LNCAP (cell line): Measurements from ENCODE around the gene CKAP4.

Source experiments
- TF ChIP-seq, protein P1 (sequence below): fragments of 450-650 bp; IDR thresholded peaks from 2 replicates; pipeline ENCODE4 v1.5.1; 2017; ENCODE audit warnings: mild to moderate bottlenecking

Gene CKAP4

DNA sequence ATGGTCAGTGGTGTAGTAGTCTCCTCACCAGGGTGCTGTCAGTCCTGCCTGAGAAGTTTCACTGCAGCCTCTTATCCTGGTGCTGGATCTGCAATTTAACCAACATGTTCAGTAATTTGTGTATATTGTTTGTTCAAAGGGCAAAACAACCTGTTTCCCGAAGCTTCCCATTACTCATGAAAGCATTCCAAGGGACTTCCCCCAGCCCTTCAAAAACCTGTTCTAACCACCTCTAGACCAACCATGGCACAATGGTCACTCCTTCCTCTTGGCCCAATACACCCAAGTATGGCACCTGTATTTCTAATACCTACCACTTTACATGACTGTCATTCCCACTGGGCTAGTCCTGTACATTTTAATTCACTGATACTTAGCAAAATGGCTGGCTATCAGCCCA lies 12.1 kb downstream of the CKAP4 start:
- TF ChIP-seq, protein P1, sequence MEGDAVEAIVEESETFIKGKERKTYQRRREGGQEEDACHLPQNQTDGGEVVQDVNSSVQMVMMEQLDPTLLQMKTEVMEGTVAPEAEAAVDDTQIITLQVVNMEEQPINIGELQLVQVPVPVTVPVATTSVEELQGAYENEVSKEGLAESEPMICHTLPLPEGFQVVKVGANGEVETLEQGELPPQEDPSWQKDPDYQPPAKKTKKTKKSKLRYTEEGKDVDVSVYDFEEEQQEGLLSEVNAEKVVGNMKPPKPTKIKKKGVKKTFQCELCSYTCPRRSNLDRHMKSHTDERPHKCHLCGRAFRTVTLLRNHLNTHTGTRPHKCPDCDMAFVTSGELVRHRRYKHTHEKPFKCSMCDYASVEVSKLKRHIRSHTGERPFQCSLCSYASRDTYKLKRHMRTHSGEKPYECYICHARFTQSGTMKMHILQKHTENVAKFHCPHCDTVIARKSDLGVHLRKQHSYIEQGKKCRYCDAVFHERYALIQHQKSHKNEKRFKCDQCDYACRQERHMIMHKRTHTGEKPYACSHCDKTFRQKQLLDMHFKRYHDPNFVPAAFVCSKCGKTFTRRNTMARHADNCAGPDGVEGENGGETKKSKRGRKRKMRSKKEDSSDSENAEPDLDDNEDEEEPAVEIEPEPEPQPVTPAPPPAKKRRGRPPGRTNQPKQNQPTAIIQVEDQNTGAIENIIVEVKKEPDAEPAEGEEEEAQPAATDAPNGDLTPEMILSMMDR = no peak

DNA sequence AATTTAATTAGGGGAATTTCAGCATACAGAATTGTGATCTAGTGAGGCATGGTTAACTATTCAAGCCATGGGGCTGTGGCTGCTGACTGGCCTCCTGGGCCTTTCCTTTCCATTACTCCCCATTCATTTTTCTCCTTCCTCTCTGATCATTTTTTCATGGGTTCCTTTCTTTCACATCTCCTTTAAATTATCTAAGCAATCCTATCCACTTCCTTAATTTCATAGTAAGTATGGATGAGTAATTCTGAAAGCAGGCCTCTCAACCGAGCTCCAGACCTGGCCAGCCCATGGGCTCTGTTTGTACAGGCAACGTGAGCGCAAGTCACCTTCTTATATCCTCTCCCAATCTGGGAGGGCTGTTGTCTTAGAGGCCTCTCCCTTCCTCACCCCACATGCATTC lies 13.4 kb downstream of the CKAP4 start:
- TF ChIP-seq, protein P1 = no peak

- TF ChIP-seq, protein P1 = no peak
These were observed 14.8 kb downstream of the CKAP4 start for GRCh38 chr12:106233011-106233410.

- TF ChIP-seq, protein P1 = no peak
These were observed 18.7 kb downstream of the CKAP4 start for GRCh38 chr12:106229036-106229591.

- TF ChIP-seq, protein P1 = no peak
These were observed 19.5 kb downstream of the CKAP4 start for GRCh38 chr12:106228320-106228710.

DNA sequence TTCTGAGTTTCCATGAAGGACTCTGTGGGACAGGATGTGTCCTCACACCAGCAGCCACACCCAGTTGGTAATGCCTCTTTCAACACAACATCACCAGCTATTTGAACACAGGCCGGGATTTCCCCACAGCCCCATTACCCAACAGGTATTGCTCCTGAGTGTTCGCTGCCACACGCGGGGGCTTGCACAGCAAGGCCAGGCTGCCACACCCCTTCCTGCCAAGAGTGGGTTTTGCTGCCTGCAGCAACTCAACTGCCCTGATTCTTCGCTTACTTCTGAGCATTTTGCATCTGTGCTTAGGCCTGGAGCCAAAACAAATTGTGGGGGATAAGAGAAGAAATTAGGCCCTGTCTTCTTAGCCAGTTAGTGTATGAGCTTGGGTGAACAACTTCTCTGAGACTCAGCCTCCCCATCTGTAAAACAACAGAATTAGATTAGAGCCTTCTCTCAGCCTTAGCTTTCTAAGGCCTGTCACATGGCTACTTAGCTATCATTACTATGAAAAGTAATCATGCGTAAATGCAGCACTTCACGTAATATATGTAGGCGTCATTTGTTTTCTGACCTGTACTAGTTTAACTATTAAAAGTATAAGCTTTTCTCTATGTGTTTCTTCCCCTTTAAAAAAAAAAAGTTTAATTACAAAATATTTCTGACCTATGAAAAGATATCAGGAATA lies 20.0 kb downstream of the CKAP4 start:
- TF ChIP-seq, protein P1 = no peak

GRCh38 chr12:106226884-106227640 lies 20.8 kb downstream of the CKAP4 start:
- TF ChIP-seq, protein P1 = peak; percentile 76; the same call in 1 of the 2 replicates
